Karpas-422 (cell line): ENCODE measurements around the gene TRMT5. TPM values are rescaled to one million over a fixed set of nuclear protein-coding genes. Genes with fewer than 3 reads are reported as not detected.

Source experiments
- DNase-seq: peaks from one replicate; pipeline ENCODE4 v3.0.0-alpha.2; 2015
- H2AFZ ChIP-seq: fragments of 200-600 bp; sonication (generic); 2 replicates; pipeline ENCODE4 v1.6.1; 2014; ENCODE audit warnings: antibody characterized with exemption, low read length, mixed read lengths
- H3K27ac ChIP-seq: fragments of 200-600 bp; sonication (generic); 2 replicates; pipeline ENCODE4 v1.5.1; 2014; ENCODE audit warnings: mild to moderate bottlenecking, low read length, moderate library complexity
- H3K27me3 ChIP-seq: fragments of 200-600 bp; sonication (generic); 2 replicates; pipeline ENCODE4 v1.6.1; 2014; ENCODE audit warnings: low read length, mixed read lengths
- H3K36me3 ChIP-seq: fragments of 200-600 bp; sonication (generic); 2 replicates; pipeline ENCODE4 v1.6.1; 2014; ENCODE audit warnings: low read length, mixed read lengths; ENCODE audit not compliant: insufficient read depth
- H3K4me1 ChIP-seq: fragments of 200-600 bp; sonication (generic); 2 replicates; pipeline ENCODE4 v1.6.1; 2014; ENCODE audit warnings: mild to moderate bottlenecking, low read length, mixed read lengths
- H3K4me2 ChIP-seq: fragments of 200-600 bp; sonication (generic); 2 replicates; pipeline ENCODE4 v1.6.1; 2014; ENCODE audit warnings: low read length, low read depth, mild to moderate bottlenecking; ENCODE audit not compliant: poor library complexity, severe bottlenecking
- H3K4me3 ChIP-seq: fragments of 200-600 bp; sonication (generic); 2 replicates; pipeline ENCODE4 v1.5.1; 2014; ENCODE audit warnings: mild to moderate bottlenecking, antibody characterized with exemption, low read length, mixed read lengths
- H3K79me2 ChIP-seq: fragments of 200-600 bp; sonication (generic); 2 replicates; pipeline ENCODE4 v1.6.1; 2014; ENCODE audit warnings: mild to moderate bottlenecking, low read length, mixed read lengths
- H3K9ac ChIP-seq: fragments of 200-600 bp; sonication (generic); 2 replicates; pipeline ENCODE4 v1.6.0; 2014; ENCODE audit warnings: low read length
- H3K9me2 ChIP-seq: fragments of 200-600 bp; sonication (generic), shearing (Covaris generic); replicated peaks from 2 replicates; pipeline ENCODE4 v1.6.0; 2014; ENCODE audit warnings: mild to moderate bottlenecking, low read length, moderate library complexity; ENCODE audit not compliant: insufficient read depth
- H3K9me3 ChIP-seq: fragments of 300-700, 200-600 bp; sonication (generic); 2 replicates; pipeline ENCODE4 v1.6.1; 2014; ENCODE audit warnings: low read length, mixed read lengths
- H4K20me1 ChIP-seq: fragments of 200-600 bp; sonication (generic); 2 replicates; pipeline ENCODE4 v1.6.1; 2014; ENCODE audit warnings: mild to moderate bottlenecking, antibody characterized with exemption, low read length, low read depth; ENCODE audit not compliant: insufficient read depth
- total RNA-seq: library from RNA; depleted of rRNA; stranded (reverse); fragments of >200 nt; shearing (Covaris generic); gene quantifications from 2 replicates; pipeline ENCODE4 v1.2.3, GENCODE V29; 2014; ENCODE audit warnings: low replicate concordance

TRMT5 gene
- total RNA-seq, 1 experiment from 2014 or later, result 30.5 TPM

DNA sequence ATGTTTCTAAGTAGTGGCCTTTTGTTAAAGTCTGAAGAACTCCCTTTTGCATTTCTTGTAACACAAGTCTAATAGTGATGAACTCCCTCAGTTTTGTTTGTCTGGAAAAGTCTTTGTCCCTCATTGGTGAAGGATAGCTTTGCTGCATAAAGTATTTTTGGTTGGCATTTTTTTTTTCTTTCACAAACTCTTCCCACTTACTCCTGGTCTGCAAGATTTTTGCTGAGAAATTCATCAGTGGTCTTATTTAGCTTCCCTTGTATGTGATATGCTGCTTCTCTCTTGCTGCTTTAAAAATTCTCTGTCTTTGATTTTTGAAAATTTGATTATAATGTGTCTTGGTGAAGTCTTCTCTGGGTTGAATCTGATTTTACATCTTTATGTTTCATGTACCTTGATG, 22.7 kb downstream of the TRMT5 start:
- Histone ChIP-seq H3K4me1 (peaks cover 19% of the 10 kb centered on the region), H3K27me3 (no peaks in the 10 kb centered on the region), H4K20me1 (no peaks in the 10 kb centered on the region), H2AFZ (no peak overlapping the region), H3K27ac (no peak overlapping the region), H3K9ac (no peak overlapping the region), H3K36me3 (peaks cover 25% of the 10 kb centered on the region), H3K9me3 (peaks cover 15% of the 10 kb centered on the region), H3K9me2 (no peaks in the 10 kb centered on the region), H3K79me2 (peaks cover 93% of the 10 kb centered on the region), H3K4me2 (no peak overlapping the region), H3K4me3 (no peak overlapping the region)
- DNase-seq, result no peak

DNA sequence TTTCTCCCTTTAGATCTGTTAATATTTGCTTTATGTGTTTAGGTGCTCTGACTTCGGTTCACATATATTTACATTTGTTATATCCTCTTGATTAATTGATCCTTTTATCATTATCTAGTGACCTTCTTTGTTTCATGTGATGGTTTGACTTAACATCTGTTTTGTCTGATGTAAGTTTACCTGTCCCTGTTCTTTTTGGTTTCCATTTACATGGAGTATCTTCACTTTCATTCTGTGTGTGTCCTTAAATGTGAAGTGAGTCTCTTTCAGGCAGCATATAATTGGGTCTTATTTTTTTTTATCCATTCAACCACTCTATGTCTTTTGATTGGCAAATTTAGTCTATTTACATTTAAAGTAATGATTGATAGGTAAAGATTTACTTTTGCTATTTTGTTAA, 24.2 kb downstream of the TRMT5 start:
- Histone ChIP-seq H3K4me1 (peaks cover 4% of the 10 kb centered on the region), H3K9me2 (no peaks in the 10 kb centered on the region), H3K9ac (no peak overlapping the region), H3K79me2 (peaks cover 94% of the 10 kb centered on the region), H3K4me3 (no peak overlapping the region), H3K27ac (no peak overlapping the region), H2AFZ (no peak overlapping the region), H3K27me3 (no peaks in the 10 kb centered on the region), H3K9me3 (peaks cover 15% of the 10 kb centered on the region), H3K4me2 (no peak overlapping the region), H3K36me3 (peaks cover 31% of the 10 kb centered on the region), H4K20me1 (no peaks in the 10 kb centered on the region)
- no peak for DNase-seq

DNA sequence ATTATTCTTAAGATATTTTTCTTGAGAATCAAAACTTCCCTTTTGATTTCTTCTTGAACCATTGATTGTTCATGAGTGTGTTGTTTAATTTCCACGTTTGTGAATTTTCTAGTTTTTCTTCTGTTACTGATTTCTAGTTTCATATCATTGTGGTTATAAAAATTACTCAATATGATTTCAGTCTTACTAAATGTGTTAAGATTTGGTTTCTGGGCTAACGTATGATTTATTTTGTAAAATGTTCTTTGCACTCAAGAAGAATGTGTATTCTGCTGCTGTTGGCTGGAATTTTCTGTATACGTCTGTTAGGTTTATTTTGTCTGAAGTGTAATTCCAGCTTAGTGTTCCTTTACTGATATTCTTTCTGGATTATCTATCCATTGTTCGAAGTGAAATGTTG, 24.7 kb downstream of the TRMT5 start:
- no peaks in the 10 kb centered on the region for H4K20me1 ChIP-seq
- H2AFZ ChIP-seq, result no peak overlapping the region
- no peak overlapping the region for H3K4me3 ChIP-seq
- peaks cover 15% of the 10 kb centered on the region for H3K9me3 ChIP-seq
- H3K27ac ChIP-seq, result no peak overlapping the region
- no peaks in the 10 kb centered on the region; the same call in 1 of the 2 replicates for H3K4me1 ChIP-seq
- H3K36me3 ChIP-seq, result peaks cover 31% of the 10 kb centered on the region
- H3K4me2 ChIP-seq, result no peak overlapping the region
- H3K9ac ChIP-seq, result no peak overlapping the region
- no peaks in the 10 kb centered on the region for H3K27me3 ChIP-seq
- H3K9me2 ChIP-seq, result no peaks in the 10 kb centered on the region
- peaks cover 94% of the 10 kb centered on the region for H3K79me2 ChIP-seq
- no peak for DNase-seq

DNA sequence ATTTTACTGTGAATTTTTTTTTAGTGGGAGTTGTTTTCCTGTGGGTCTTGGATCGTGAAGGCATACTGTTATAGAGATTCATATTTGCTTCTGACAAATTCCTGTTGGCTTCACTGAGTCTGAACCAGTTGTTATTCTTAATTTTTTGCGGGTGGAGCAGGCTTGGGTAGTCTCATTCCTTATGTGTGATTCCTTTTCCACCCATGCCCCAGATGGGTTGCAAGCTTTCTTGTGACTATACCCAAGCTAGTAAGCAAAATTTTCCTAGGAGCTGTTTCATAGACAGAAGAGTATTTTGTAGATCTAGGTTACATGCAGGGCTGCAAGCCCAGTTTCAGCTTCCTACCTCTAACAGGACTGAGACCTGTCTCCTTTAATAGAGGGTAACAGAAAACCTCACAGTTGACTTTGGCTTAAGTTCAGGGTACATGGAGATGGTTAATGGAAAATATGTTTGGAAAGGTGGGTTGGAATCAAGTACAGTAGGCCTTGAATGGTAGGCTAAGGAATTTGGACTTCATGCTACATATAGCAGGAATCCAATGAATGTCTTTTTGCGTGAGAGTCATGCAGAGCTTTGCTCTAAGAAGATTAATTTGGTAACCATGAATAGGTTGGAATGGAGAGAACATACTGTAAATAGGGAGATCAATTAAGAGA, 29.0 kb downstream of the TRMT5 start:
- no peak for DNase-seq
- H2AFZ ChIP-seq, result no peak overlapping the region
- H3K27ac ChIP-seq, result no peak overlapping the region

DNA sequence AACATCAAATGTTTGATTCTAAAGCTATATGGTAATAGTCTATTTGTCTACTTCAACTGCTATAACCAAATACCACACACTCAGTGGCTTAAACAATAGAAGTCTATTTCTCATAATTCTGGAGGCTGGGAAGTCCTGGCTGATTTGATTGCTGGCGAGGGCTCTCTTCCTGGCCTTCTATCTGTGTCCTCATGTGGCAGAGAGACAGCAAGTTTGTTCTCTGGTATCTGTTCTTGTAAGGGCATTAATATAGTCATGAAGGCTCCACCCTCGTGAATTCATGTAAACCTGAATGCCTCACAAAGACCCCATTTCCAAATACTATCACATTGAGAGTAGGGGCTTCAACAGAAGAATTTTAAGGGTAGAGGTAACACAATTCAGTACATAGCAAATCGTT, 34.1 kb downstream of the TRMT5 start:
- Histone ChIP-seq H3K36me3 (0 out of 2 replicates have a peak, but pooled peaks cover 5% of the 10 kb centered on the region), H3K4me3 (no peak overlapping the region), H3K9me2 (no peaks in the 10 kb centered on the region), H3K4me1 (no peaks in the 10 kb centered on the region), H4K20me1 (no peaks in the 10 kb centered on the region), H3K27me3 (no peaks in the 10 kb centered on the region), H3K4me2 (no peak overlapping the region), H2AFZ (no peak overlapping the region), H3K9me3 (no peaks in the 10 kb centered on the region), H3K9ac (no peak overlapping the region), H3K27ac (no peak overlapping the region), H3K79me2 (peaks cover 63% of the 10 kb centered on the region)
- no peak for DNase-seq

More for the DNA sequence above, 29.0 kb downstream of the TRMT5 start:
- no peak overlapping the region for H3K4me2 ChIP-seq
- peaks cover 11% of the 10 kb centered on the region for H3K9me3 ChIP-seq
- no peak overlapping the region for H3K4me3 ChIP-seq
- peaks cover 84% of the 10 kb centered on the region for H3K79me2 ChIP-seq
- no peaks in the 10 kb centered on the region for H3K4me1 ChIP-seq
- no peaks in the 10 kb centered on the region for H3K9me2 ChIP-seq
- H3K9ac ChIP-seq, result no peak overlapping the region
- H4K20me1 ChIP-seq, result no peaks in the 10 kb centered on the region
- peaks cover 22% of the 10 kb centered on the region for H3K36me3 ChIP-seq
- H3K27me3 ChIP-seq, result no peaks in the 10 kb centered on the region

DNA sequence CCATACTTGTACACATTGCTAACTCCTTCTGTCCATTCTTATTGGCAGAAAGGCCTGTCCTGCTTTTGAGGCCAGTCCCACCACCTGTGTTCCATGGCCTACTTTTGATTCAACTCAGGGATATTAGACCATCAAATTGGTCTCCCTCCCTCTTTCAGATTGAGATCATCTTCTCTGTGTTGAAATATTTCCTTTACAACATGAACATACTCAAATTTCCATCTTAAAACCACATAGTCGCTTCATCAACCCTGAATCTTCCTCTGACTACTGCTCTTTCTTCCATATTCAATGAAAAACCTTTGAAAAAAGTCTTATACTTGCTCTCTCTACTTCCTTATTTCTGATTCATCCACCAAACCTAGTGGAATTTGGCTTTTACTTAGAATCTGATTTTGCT, 34.9 kb downstream of the TRMT5 start:
- H3K4me1 ChIP-seq, result no peaks in the 10 kb centered on the region

DNA sequence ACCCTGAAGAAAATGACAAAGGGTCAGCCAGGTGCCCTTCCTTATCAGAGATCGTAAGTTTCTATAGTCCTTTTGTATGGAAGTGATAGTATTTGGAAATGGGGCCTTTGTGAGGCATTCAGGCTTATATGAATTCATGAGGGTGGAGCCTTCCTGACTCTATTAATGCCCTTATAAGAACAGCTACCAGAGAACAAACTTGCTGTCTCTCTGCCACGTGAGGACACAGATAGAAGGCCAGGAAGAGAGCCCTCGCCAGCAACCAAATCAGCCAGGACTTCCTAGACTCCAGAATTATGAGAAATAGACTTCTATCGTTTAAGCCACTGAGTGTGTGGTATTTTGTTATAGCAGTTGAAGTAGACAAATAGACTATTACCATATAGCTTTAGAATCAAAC, 36.7 kb downstream of the TRMT5 start:
- Histone ChIP-seq H2AFZ (no peak overlapping the region), H3K4me1 (no peaks in the 10 kb centered on the region), H3K27ac (0 out of 2 replicates have a peak overlapping the region, but pooled peaks have one; percentile 3), H3K27me3 (no peaks in the 10 kb centered on the region), H3K79me2 (peaks cover 57% of the 10 kb centered on the region), H3K9me2 (no peaks in the 10 kb centered on the region), H4K20me1 (no peaks in the 10 kb centered on the region), H3K36me3 (0 out of 2 replicates have a peak, but pooled peaks cover 5% of the 10 kb centered on the region), H3K9me3 (no peaks in the 10 kb centered on the region), H3K4me2 (no peak overlapping the region), H3K4me3 (no peak overlapping the region), H3K9ac (no peak overlapping the region)
- DNase-seq, result no peak

More for the DNA sequence above, 34.9 kb downstream of the TRMT5 start:
- Histone ChIP-seq H3K9me2 (no peaks in the 10 kb centered on the region), H3K4me3 (no peak overlapping the region), H3K27me3 (no peaks in the 10 kb centered on the region), H2AFZ (no peak overlapping the region), H3K4me2 (no peak overlapping the region), H3K79me2 (peaks cover 59% of the 10 kb centered on the region), H3K9me3 (no peaks in the 10 kb centered on the region), H4K20me1 (no peaks in the 10 kb centered on the region), H3K27ac (no peak overlapping the region), H3K36me3 (0 out of 2 replicates have a peak, but pooled peaks cover 5% of the 10 kb centered on the region), H3K9ac (no peak overlapping the region)
- no peak for DNase-seq

DNA sequence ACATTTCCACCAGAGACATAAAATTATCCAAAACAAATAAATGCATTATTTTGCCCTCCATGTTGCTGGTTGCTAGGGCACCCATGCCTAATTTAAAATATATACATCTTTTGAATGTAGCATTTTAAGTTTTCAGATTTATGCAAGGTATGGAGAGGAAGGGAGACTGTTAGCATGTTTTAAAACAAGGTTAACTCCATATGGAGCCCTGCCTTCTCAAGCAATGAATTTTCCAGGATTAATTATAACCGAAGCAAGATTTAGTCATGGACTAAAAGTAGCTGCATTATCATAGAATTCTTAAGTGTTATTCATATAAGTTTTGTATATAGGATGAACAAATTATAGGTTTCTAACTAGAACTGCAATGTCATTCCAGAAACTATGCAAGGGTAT, 37.2 kb downstream of the TRMT5 start:
- Histone ChIP-seq H3K9me2 (no peaks in the 10 kb centered on the region), H3K9me3 (no peaks in the 10 kb centered on the region), H3K27ac (no peak overlapping the region), H3K4me3 (no peak overlapping the region), H4K20me1 (no peaks in the 10 kb centered on the region), H2AFZ (no peak overlapping the region), H3K27me3 (no peaks in the 10 kb centered on the region), H3K36me3 (0 out of 2 replicates have a peak, but pooled peaks cover 5% of the 10 kb centered on the region), H3K4me2 (no peak overlapping the region), H3K4me1 (no peaks in the 10 kb centered on the region), H3K9ac (no peak overlapping the region), H3K79me2 (peaks cover 59% of the 10 kb centered on the region)
- no peak for DNase-seq
